NOMO-1 treated with dmso at 0.1 percent for 144 hours (cell line): ENCODE data around the gene TLCD1.
"Not testable (repeated sequence)": the region's sequence is repeated elsewhere in the genome, so short reads cannot be mapped to it uniquely, and the experiment has no call there.

Experiments used
- DNase-seq: peaks from one replicate; lab custom pipeline; 2025; ENCODE audit not compliant: unreplicated experiment; lab: John Stamatoyannopoulos, UW

The TLCD1 gene

DNA sequence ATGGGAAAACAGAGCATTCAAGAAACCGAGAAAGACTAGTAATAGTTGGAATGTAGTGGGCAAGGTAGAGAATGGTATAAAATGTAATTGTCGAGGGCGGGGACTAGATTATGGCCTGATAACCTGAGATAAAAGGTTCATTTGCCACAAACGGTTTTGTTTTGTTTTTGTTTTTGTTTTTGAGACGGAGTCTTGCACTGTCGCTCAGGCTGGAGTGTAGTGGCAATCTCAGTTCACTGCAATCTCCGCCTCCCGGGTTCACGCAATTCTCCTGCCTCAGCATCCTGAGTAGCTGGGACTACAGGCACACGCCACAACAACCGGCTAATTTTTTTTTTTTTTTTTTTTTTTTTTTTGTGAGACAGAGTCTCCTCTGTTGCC lies 3.9 kb upstream of the TLCD1 start:
- no peak for DNase-seq

- peak; percentile 97 for DNase-seq
Observed at GRCh38 chr17:28728364-28729200, 2.5 kb upstream of the TLCD1 start, which contains the start of gene NEK8. NEK8 (plus strand) TSS chr17:28728788; CDS start chr17:28728814, 26 bp downstream.

GRCh38 chr17:28726627-28727491 lies 826 bp upstream of the TLCD1 start:
- DNase-seq, result peak; percentile 90

DNA sequence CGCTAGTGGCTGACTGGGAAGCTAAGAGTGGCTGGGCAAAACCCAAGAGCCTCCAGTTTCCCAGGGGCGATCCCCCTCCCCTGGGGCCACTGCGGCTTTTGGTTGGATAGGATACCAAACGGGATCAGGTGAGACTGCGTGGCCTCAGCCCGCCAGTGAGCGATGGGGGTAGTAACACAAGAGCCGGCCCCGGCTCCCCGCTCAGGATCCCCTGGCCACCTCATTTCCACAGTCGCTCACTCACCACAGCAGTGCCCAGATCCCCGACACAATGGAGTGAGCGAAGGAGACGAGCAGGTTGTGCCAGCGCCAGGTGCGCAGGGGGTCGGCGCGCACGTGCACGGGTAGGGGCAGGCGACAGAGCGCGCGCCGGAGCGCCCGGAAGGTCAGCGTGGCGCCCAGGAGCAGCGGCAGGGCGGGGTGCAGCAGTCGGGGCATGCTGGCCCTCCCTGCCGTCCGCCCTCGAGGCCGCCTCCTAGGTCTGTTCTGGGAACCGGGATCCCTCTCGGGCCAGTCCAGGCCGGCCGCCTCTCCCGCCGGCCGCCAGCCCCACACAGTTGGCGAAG lies 290 bp downstream of the TLCD1 start:
- peak; percentile 44 for DNase-seq

DNA sequence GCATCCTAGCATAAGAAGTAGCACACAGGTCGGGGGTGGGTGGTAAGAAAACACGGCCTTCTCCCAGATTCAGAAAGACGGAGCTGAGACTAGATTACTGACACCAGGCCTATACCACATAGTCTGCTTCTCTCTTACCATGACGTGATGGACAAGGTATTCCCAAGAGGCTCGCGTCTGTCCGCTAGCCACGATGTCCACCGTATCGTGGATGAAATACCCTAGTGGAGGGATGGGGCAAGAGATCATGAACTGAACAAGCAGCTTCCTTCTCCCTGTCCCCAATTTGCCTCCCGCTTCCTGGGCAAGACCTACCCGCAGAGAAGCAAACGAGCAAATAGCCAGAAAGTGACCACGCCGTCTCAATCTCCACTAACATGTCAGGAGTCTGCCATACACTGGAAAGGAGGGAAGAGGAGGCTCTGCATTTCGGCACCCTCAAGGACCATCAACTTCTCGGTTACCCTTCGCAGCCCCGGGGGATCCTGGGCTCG lies 820 bp downstream of the TLCD1 start:
- peak; percentile 22 for DNase-seq

DNA sequence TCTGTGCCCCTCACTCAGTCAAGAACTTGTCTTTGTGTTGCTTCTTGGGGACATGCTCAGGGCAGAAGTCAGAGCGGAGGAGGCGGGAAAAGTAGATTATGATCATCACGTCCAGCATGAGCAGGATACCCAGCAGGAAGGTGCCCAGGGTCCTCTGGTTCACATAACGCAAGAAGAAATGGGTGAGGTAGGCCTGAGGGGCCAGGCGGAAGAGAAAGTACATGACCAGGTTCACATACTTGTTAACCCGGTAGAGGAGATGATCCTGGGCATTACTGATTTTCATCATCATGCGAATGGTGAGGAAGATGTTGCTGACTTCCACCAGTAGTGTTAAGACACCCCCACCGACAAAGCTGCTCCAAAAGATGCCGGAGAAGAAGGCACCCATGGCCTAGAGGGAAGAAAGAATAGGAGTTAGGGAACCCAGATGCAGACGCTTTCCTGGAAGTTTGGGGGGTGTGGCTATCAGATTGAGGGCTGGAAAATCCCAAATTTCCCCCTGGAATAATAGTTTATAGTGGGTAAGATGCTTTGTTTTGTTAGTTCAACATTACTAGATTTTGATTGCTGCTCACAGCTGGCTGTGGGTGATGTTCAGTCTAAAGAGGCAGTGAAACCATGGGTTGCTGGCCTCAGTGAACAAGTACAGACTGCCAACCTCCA lies 1.4 kb downstream of the TLCD1 start:
- DNase-seq, result no peak

DNA sequence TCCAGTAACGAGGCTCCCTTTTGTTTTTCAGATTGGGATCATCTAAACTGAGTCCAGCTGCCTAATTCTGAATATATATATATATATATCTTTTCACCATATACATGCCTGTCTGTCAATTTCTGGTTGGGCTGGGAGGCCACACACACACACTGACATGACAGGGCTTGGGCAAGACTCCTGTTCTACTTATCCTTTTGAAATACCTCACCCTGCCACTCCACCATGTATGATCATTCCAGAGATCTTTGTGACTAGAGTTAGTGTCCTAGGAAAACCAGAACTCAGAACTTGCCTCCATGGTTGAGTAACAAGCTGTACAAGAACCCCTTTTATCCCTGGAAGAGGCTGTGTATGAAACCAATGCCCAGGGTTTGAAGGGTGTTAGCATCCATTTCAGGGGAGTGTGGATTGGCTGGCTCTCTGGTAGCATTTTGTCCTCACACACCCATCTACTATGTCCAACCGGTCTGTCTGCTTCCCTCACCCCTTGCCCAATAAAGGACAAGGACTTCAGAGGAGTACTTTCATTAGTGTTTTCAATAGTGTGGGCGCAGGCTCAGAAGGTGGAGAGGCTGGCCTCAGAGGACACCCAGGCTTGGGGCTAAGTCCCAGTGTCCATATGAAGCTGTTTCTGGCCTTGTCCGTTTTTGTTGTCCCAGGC lies 2.1 kb downstream of the TLCD1 start:
- not testable (repeated sequence) for DNase-seq

GRCh38 chr17:28723159-28723835 lies 2.7 kb downstream of the TLCD1 start:
- DNase-seq, result no peak

GRCh38 chr17:28722417-28723158 lies 3.4 kb downstream of the TLCD1 start:
- DNase-seq, result no peak

- not testable (repeated sequence) for DNase-seq
Observed at GRCh38 chr17:28720997-28721329, 5.1 kb downstream of the TLCD1 start.

GRCh38 chr17:28720247-28720996 lies 5.6 kb downstream of the TLCD1 start:
- no peak for DNase-seq

DNA sequence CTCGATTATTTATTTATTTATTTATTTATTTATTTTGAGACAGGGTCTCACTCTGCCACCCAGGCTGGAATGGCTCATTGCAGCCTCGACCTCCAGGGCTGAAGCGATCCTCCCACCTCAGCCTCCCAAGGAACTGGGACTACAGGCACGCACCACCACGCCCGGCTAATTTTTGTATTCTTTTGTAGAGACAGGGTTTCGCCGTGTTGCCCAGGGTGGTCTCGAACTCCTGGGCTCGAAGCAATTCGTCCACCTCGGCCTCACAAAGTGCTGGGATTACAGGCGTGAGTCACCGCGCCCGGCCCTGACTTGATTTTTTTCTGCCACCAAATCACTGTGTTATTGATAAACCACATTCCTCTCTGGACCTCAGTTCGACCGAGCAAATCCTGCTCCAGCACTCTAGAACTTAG lies 7.0 kb downstream of the TLCD1 start:
- no peak for DNase-seq

GRCh38 chr17:28718333-28719020 lies 7.6 kb downstream of the TLCD1 start:
- DNase-seq, result no peak

GRCh38 chr17:28717578-28718332 lies 8.3 kb downstream of the TLCD1 start, which contains the start of gene RAB34:
RAB34 (minus strand) TSS chr17:28717868; CDS start chr17:28717266, 602 bp downstream.
- DNase-seq, result peak; percentile 4

DNA sequence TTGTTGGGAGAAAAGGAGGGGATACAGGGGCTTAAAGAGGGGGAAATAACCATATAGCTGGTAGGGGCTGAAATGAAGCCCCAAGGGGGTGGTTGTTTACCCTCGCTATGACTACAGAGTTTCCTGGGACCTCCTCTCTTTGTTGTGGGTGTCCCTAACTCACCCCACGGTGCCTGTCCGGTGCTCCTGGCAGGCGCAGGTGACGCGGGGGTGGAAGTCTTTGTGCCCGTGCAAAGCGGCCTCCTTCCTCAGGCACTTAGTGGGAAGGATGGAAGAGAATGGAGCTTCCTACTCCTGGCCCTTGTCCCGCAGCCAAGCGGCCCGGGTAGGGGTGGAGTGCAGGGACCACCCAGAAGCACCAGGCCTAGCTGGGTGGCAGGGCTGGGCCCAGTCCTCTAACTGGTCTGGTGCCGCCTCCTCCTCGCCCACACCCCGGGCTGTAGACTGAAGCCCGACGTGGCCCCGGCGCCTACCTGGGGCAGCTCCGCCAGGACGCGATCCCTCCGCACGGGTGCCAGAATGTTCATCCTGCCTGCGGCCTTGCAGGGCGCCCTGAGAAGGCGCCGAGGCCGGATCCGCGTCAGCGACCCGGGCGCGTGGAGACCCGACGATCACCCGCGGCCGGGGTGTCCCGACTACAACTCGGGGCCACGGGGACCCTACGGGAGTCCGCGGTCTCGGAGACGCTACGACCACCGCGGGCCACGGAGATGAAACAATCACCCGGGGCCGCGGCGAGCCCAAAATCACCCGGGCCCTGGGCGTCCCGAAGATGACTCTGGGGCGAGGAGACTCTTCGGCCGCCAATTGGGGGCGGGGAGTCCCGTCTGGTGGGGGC lies 9.1 kb downstream of the TLCD1 start:
- DNase-seq, result no peak

DNA sequence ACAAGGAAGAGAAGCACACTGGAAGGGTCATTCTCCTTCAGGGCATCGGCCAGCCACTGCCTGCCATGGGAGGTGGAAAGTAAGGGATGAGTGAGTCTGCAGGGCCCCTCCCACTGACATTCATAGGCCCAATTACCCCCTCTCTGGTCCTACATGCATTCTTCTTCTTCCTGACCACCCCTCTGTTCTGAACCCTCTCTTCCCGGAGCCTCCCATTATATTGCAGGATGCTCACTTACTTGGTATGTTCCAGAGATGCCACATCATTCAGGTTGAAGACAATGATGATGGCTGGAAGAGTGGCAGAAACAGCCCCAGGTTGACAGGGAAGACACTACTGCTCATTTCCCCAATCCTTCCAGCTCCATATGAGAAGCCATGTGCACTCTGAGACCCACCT lies 10.8 kb downstream of the TLCD1 start:
- DNase-seq, result no peak
